H1 (cell line): ENCODE measurements around the gene SMAP2. TPM values are rescaled to one million over a fixed set of nuclear protein-coding genes. Genes with fewer than 3 reads are reported as not detected.

Source experiments
- CBX8 ChIP-seq: fragments of 300-800, 300-1000 bp; sonication (generic); IDR thresholded peaks from 2 replicates; pipeline ENCODE4 v1.7.1; 2016; ENCODE audit warnings: low read depth, low read length, borderline replicate concordance
- CREB1 ChIP-seq: IDR thresholded peaks from 2 replicates; pipeline ENCODE4 v1.6.1; 2012; ENCODE audit warnings: inconsistent platforms
- GTF2F1 ChIP-seq: IDR thresholded peaks from 2 replicates; pipeline ENCODE4 v1.6.1; 2012; ENCODE audit warnings: low read depth, low read length, improper control_type of control experiment, borderline replicate concordance
- JUND ChIP-seq: IDR thresholded peaks from 2 replicates; pipeline ENCODE4 v1.6.1; 2011; ENCODE audit warnings: mild to moderate bottlenecking, improper control_type of control experiment, low read length
- KDM1A ChIP-seq: fragments of 200-600, 300-600 bp; sonication (generic); IDR thresholded peaks from 2 replicates; pipeline ENCODE4 v1.7.1; 2016; ENCODE audit warnings: mild to moderate bottlenecking, low read length, borderline replicate concordance
- KDM4A ChIP-seq: IDR thresholded peaks from one replicate; pipeline ENCODE4 v1.7.1; 2012; ENCODE audit warnings: low read depth, mild to moderate bottlenecking, moderate library complexity, low read length, inconsistent platforms; ENCODE audit not compliant: severe bottlenecking
- NRF1 ChIP-seq: IDR thresholded peaks from 2 replicates; pipeline ENCODE4 v1.6.1; 2011; ENCODE audit warnings: mild to moderate bottlenecking, low read depth, low read length, improper control_type of control experiment
- SAP30 ChIP-seq: fragments of 300-600 bp; sonication (generic); IDR thresholded peaks from 2 replicates; pipeline ENCODE4 v1.7.1; 2012; ENCODE audit warnings: low read length, moderate library complexity, mild to moderate bottlenecking, inconsistent platforms; ENCODE audit not compliant: insufficient read depth, insufficient replicate concordance
- SP1 ChIP-seq: IDR thresholded peaks from 2 replicates; pipeline ENCODE4 v1.6.1; 2011; ENCODE audit warnings: low read depth, low read length
- polyA plus RNA-seq, 7 experiments: library from polyadenylated mRNA; depleted of rRNA in 3 of 7; stranded (reverse) in 5 of 7; unstranded in 2 of 7; fragments of >200 nt in 5 of 7; fragments of 200-250 nt in 2 of 7; gene quantifications; 1 replicate in 5 of 7; 2 replicates in 1 of 7; 4 replicates in 1 of 7; pipeline versions ENCODE4 v1.2.1 to v1.2.3, GENCODE V29; 2011 to 2013; ENCODE audit warnings: missing spikeins in 2 of 7, mixed read lengths in 2 of 7
- total RNA-seq: library from RNA; stranded (reverse); fragmentation: NEBNext Ultra II Directional; extraction: Animal tissue kit (Norgen Biotek cat#: 25700); gene quantifications from 2 replicates; pipeline ENCODE4 v1.2.1, GENCODE V29; 2021
- TF ChIP-seq, protein P1 (sequence below): fragments of 300-600 bp; sonication (generic); IDR thresholded peaks from 2 replicates; pipeline ENCODE4 v1.7.1; 2012; ENCODE audit warnings: low read length, moderate library complexity, mild to moderate bottlenecking, inconsistent platforms; ENCODE audit not compliant: insufficient replicate concordance

The SMAP2 gene
- total and polyA plus RNA-seq, 2 of the 8 experiments (the other 6 are each of a cell fraction or from before 2014, with no cell fraction given), result 4.3 to 5.5 TPM

DNA sequence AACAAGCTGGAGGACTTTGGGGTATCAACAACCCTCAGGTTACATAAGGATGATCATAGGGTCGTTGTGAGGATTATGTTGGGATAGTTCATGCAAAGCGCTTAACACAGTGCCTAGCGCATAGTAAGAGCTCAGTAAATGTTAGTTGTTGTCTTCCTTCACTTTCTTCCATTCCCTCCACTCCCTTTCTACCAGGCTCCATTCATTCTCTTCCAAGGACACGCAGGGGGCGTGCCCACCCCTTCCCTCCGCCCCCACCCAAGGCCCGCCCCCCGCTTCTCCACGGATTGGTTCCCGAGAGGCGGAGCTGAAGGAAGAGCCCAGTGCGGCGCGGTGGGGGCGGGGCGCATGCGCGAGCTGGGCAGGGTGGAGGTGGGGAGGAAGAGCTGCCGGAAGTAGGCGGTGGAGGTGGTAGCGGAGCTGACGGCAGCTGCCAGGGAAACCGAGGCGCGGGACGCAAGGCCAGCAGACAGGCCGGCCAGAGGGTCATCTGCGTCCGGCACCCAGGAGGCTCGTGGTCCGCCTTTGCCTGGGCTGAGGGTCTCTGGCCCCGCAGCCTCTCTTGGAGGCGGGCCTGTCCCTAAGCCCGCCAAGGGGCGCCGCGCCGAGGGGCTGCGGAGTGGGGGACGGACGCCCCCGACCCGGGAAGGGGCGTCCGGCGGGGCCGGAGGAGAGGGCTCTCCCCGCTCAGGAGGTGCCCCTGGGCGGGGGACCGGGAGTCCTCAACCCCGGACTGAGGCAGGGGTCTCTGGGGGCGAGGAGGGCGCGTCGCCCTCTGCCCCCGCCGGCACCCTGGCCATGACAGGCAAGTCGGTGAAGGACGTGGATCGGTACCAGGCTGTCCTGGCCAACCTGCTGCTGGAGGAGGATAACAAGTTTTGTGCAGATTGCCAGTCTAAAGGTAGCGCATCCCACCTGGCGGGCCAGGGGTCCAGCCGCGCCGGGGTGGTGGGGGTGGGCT, at the start of gene SMAP2 (continued):
- TF ChIP-seq, protein P1, sequence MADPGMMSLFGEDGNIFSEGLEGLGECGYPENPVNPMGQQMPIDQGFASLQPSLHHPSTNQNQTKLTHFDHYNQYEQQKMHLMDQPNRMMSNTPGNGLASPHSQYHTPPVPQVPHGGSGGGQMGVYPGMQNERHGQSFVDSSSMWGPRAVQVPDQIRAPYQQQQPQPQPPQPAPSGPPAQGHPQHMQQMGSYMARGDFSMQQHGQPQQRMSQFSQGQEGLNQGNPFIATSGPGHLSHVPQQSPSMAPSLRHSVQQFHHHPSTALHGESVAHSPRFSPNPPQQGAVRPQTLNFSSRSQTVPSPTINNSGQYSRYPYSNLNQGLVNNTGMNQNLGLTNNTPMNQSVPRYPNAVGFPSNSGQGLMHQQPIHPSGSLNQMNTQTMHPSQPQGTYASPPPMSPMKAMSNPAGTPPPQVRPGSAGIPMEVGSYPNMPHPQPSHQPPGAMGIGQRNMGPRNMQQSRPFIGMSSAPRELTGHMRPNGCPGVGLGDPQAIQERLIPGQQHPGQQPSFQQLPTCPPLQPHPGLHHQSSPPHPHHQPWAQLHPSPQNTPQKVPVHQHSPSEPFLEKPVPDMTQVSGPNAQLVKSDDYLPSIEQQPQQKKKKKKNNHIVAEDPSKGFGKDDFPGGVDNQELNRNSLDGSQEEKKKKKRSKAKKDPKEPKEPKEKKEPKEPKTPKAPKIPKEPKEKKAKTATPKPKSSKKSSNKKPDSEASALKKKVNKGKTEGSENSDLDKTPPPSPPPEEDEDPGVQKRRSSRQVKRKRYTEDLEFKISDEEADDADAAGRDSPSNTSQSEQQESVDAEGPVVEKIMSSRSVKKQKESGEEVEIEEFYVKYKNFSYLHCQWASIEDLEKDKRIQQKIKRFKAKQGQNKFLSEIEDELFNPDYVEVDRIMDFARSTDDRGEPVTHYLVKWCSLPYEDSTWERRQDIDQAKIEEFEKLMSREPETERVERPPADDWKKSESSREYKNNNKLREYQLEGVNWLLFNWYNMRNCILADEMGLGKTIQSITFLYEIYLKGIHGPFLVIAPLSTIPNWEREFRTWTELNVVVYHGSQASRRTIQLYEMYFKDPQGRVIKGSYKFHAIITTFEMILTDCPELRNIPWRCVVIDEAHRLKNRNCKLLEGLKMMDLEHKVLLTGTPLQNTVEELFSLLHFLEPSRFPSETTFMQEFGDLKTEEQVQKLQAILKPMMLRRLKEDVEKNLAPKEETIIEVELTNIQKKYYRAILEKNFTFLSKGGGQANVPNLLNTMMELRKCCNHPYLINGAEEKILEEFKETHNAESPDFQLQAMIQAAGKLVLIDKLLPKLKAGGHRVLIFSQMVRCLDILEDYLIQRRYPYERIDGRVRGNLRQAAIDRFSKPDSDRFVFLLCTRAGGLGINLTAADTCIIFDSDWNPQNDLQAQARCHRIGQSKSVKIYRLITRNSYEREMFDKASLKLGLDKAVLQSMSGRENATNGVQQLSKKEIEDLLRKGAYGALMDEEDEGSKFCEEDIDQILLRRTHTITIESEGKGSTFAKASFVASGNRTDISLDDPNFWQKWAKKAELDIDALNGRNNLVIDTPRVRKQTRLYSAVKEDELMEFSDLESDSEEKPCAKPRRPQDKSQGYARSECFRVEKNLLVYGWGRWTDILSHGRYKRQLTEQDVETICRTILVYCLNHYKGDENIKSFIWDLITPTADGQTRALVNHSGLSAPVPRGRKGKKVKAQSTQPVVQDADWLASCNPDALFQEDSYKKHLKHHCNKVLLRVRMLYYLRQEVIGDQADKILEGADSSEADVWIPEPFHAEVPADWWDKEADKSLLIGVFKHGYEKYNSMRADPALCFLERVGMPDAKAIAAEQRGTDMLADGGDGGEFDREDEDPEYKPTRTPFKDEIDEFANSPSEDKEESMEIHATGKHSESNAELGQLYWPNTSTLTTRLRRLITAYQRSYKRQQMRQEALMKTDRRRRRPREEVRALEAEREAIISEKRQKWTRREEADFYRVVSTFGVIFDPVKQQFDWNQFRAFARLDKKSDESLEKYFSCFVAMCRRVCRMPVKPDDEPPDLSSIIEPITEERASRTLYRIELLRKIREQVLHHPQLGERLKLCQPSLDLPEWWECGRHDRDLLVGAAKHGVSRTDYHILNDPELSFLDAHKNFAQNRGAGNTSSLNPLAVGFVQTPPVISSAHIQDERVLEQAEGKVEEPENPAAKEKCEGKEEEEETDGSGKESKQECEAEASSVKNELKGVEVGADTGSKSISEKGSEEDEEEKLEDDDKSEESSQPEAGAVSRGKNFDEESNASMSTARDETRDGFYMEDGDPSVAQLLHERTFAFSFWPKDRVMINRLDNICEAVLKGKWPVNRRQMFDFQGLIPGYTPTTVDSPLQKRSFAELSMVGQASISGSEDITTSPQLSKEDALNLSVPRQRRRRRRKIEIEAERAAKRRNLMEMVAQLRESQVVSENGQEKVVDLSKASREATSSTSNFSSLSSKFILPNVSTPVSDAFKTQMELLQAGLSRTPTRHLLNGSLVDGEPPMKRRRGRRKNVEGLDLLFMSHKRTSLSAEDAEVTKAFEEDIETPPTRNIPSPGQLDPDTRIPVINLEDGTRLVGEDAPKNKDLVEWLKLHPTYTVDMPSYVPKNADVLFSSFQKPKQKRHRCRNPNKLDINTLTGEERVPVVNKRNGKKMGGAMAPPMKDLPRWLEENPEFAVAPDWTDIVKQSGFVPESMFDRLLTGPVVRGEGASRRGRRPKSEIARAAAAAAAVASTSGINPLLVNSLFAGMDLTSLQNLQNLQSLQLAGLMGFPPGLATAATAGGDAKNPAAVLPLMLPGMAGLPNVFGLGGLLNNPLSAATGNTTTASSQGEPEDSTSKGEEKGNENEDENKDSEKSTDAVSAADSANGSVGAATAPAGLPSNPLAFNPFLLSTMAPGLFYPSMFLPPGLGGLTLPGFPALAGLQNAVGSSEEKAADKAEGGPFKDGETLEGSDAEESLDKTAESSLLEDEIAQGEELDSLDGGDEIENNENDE, result no peak
- TF ChIP-seq SAP30 (no peak), KDM1A (no peak), GTF2F1 (no peak), NRF1 (peak; percentile 82), CREB1 (no peak), CBX8 (no peak), KDM4A (peak; percentile 77), JUND (no peak), SP1 (peak; percentile 76)
